ENCODE data around the gene TMEM63C. TPM values are rescaled to one million over a fixed set of nuclear protein-coding genes. Genes with fewer than 3 reads are reported as not detected.
A peak's percentile ranks its signal among the peaks of the same experiment; 100 is the strongest.

The TMEM63C gene
- total RNA-seq, 1 donor from 2014 or later, result 0.27 TPM

- no peak overlapping the region for H3K4me3 ChIP-seq
- no peaks in the 10 kb centered on the region for H3K9me3 ChIP-seq
- ATAC-seq (no peak), DNase-seq (no peak)
- H3K4me1 ChIP-seq, result no peaks in the 10 kb centered on the region
- no peak overlapping the region for H3K27ac ChIP-seq
- H3K27me3 ChIP-seq (ENCODE audit: low read depth), result peaks cover under 1% of the 10 kb centered on the region
- TF ChIP-seq, protein P1, sequence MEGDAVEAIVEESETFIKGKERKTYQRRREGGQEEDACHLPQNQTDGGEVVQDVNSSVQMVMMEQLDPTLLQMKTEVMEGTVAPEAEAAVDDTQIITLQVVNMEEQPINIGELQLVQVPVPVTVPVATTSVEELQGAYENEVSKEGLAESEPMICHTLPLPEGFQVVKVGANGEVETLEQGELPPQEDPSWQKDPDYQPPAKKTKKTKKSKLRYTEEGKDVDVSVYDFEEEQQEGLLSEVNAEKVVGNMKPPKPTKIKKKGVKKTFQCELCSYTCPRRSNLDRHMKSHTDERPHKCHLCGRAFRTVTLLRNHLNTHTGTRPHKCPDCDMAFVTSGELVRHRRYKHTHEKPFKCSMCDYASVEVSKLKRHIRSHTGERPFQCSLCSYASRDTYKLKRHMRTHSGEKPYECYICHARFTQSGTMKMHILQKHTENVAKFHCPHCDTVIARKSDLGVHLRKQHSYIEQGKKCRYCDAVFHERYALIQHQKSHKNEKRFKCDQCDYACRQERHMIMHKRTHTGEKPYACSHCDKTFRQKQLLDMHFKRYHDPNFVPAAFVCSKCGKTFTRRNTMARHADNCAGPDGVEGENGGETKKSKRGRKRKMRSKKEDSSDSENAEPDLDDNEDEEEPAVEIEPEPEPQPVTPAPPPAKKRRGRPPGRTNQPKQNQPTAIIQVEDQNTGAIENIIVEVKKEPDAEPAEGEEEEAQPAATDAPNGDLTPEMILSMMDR (IDR thresholded peaks at IDR 0.05), result no peak
- intact Hi-C loops (cut with DNase I), result no loop called here
- no peaks in the 10 kb centered on the region for H3K36me3 ChIP-seq
Measured at GRCh38 chr14:77205566-77205965, 24.0 kb downstream of the TMEM63C start.

GRCh38 chr14:77206261-77206824 is 24.7 kb downstream of the TMEM63C start:
- H3K27me3 ChIP-seq (ENCODE audit: low read depth), result no peaks in the 10 kb centered on the region
- H3K36me3 ChIP-seq, result no peaks in the 10 kb centered on the region
- H3K4me3 ChIP-seq, result no peak overlapping the region
- no peaks in the 10 kb centered on the region for H3K4me1 ChIP-seq
- ATAC-seq (no peak), DNase-seq (no peak)
- intact Hi-C loops (cut with DNase I), result no loop called here
- H3K9me3 ChIP-seq, result no peaks in the 10 kb centered on the region
- TF ChIP-seq, protein P1 (IDR thresholded peaks at IDR 0.05), result no peak
- no peak overlapping the region for H3K27ac ChIP-seq

DNA sequence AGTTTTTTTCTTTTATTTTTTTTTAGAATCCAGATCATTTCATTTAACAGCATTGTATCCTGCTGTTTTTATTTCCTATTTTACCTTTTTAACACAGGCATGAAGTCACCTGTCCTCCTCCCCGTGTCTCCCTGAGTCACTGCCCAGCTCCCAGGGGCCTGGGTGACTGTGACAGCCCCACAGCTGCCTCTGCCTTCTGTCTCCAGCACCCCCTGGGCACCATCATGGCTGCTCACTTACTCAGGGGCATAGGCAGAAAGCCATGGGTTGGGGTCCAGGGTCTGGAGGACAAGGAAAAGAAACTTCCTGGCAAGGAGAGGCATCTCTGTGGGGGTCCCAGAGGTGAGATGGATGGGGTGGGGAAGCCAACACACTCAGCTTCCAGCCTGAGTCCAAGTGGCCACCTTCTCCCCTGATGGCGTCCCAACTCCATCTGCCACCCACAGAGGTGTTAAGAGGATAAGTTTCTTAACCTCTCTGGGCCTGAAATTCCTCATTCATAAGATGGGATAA is 25.3 kb downstream of the TMEM63C start:
- DNase-seq, result no peak
- H3K9me3 ChIP-seq, result no peaks in the 10 kb centered on the region
- ATAC-seq, result no peak
- no peaks in the 10 kb centered on the region for H3K36me3 ChIP-seq
- H3K27ac ChIP-seq, result no peak overlapping the region
- H3K4me1 ChIP-seq, result no peaks in the 10 kb centered on the region
- H3K4me3 ChIP-seq, result no peak overlapping the region
- intact Hi-C loops (cut with DNase I), result no loop called here
- TF ChIP-seq, protein P1 (IDR thresholded peaks at IDR 0.05), result no peak
- no peaks in the 10 kb centered on the region for H3K27me3 ChIP-seq (ENCODE audit: low read depth)

DNA sequence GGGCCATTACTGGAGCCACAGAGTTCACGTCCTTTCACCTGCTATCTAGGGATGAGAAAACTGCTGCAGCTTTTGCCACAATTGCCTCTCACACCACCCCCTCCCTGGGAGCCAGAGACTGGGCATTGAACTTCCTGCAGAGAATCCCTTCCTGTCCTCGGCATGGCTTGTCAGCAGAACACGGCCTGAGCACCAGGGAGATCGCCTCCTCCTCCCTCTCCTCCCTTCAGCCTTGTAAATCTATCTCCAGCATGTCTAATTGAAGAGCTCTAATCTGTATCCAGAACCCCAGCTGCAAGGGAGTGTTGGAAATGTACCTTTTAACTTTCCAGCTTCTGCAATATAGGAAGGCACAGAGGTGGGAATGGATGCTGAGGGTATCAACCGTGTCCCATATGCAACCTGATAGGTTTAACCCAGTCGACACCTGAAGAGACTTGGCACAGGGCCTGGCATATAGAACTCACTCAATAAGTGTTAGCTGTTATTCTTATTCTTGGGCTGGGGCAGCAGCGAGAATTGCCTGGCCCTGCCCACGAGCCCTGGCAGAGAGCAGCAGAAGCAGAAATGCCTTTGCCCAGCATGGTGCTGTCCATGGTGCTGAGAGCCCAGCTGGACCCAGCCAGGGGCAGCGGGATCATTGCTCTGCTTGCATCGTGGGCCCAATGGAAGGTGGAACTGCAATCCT is 26.8 kb downstream of the TMEM63C start:
- TF ChIP-seq, protein P1 (IDR thresholded peaks at IDR 0.05), result no peak
- H3K4me1 ChIP-seq, result no peaks in the 10 kb centered on the region
- no peak overlapping the region for H3K27ac ChIP-seq
- intact Hi-C loops (cut with DNase I), result no loop called here
- no peaks in the 10 kb centered on the region for H3K36me3 ChIP-seq
- DNase-seq, result peak; percentile 74
- H3K4me3 ChIP-seq, result no peak overlapping the region
- H3K9me3 ChIP-seq, result no peaks in the 10 kb centered on the region
- no peaks in the 10 kb centered on the region for H3K27me3 ChIP-seq (ENCODE audit: low read depth)
- ATAC-seq, result peak; percentile 76 to 79

- H3K27ac ChIP-seq, result no peak overlapping the region
- TF ChIP-seq, protein P1 (IDR thresholded peaks at IDR 0.05), result no peak
- no peak for DNase-seq
- intact Hi-C loops (cut with DNase I), result no loop called here
- ATAC-seq, result no peak
- H3K27me3 ChIP-seq (ENCODE audit: low read depth), result no peaks in the 10 kb centered on the region
- no peaks in the 10 kb centered on the region for H3K36me3 ChIP-seq
- no peaks in the 10 kb centered on the region for H3K4me1 ChIP-seq
- H3K9me3 ChIP-seq, result no peaks in the 10 kb centered on the region
- no peak overlapping the region for H3K4me3 ChIP-seq
Measured at GRCh38 chr14:77208979-77209318, 27.4 kb downstream of the TMEM63C start.
